ENCODE data around the gene SNAPC4. TPM values are rescaled to one million over a fixed set of nuclear protein-coding genes. Genes with fewer than 3 reads are reported as not detected.

Gene SNAPC4
- total RNA-seq, 1 donor from 2014 or later: 10.5 TPM

DNA sequence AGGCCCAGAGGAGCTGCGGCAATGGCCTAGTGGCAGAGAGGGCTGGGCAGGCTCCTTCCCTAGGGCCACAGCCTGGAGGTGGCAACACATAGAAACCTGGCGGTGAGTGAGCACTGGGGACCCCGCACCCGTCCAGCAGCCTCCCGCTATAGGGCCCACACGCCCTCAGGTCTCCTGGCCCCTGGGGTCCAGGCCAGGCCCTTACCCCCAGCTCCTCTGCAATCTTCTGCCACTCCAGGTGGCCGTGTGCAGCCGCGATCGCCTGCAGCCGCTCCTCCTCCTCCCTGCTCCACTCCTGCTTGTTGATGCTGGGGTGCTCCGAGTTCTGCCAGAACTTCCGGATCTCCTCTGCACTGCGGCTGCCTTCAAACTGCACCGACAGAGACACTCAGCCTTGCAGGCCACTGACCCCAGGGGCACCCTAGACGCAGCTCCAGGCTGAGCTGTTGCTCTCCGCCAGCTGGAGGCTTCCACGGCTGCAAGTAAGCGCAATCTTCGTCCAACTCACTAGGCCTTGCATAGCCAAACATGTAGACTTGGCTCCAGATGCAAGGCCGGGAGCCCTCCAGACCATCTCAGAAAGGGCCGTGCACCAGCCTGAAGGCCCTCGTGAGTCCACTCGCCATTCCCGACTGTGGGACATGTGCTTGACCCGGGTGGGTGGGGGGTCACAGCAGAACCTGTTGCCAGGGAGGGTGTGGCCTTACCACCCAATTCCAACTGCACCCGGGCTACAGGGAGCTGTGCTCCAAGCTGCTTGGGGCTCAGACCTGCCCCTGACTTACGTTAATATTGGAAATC, 8.0 kb downstream of the SNAPC4 start:
- DNase-seq (ENCODE audit: low read depth, low spot score): no peak

DNA sequence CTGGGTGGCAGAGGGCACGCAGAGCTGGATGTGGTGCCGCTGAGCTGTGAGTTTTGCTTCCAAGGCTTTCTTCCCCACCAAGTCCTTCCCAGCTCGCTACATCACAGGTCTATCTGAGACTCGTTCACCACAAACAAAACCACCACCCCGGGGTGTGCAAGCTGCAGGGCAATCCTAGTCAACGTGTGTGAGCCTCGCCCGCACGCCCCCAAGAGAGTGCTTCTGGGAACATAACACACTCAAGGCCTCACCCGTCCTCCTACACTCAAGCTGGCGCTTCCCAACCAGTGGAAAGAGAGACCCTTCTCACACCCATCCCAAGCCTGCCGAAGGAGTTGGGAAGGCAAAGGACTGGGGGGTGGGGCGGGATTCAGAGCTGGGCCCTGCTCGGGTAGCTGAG, 10.6 kb downstream of the SNAPC4 start:
- DNase-seq (ENCODE audit: low read depth, low spot score): no peak

DNA sequence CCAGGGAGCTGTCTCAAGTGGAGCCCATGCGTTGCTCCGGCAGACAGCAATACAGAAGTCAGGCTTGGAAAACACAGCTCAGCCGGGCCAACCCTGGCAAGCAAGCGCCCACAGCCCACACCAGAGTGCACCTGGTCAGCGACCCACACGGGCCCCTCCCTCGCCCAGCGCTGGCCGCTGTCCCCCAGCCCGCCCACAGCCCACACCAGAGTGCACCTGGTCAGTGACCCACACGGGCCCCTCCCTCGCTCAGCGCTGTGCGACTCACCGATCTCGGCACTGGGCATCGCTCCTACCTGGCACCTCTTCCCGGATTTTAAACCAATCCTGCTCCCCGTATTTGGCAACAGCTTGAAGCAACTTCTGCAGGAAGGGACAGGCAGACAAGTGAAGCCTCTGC, 12.8 kb downstream of the SNAPC4 start:
- no peak for DNase-seq (ENCODE audit: low read depth, low spot score)

DNA sequence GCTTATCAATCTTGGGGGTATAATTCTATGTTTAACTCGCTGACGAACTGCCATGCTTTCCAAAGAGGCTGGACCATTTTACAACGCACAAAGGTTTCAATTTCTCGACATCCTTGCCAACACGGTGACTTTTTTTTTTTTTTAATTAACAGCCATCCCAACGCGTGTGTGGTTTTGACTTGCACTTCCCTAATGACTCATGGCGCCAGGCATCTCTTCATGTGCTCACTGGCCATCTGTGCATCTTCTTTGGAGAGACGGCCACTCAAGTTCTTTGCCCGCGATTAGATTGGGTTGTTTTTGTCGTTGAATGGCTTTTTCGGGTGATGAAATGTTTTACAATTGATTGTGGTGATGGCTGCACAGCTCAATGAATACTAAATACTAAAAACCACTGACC, 14.0 kb downstream of the SNAPC4 start:
- DNase-seq (ENCODE audit: low read depth, low spot score): no peak

GRCh38 chr9:136385015-136385414, 15.0 kb downstream of the SNAPC4 start:
- no peak for DNase-seq (ENCODE audit: low read depth, low spot score)

- DNase-seq (ENCODE audit: low read depth, low spot score): no peak
These were observed 16.5 kb downstream of the SNAPC4 start for GRCh38 chr9:136383436-136383835.

DNA sequence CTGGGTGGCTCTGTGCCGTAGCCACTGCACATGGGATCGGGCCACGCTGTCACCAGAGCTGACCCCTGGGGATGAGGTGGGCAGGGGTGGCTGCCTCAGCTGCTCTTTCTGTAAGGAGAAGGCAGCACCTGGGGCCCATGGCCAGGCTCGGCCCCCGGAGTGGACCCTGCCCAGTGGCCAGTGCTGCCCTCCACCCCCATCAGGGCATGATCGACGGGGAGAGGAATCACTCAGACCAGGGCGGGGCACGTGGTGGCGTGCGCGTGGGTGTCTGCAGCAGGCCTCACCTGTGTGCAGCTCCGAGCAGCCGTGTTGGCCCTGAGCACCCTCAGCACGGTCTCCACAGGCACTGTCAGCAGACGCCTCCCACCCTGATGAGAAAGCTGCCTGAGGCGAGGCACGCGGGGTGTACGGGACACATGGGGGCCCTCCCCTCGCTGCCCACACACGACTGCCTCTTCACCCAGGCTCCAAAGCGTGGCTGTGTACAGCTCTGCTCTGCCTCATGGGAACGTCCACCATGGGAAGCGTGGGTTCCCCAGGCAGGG, 17.9 kb downstream of the SNAPC4 start:
- no peak for DNase-seq (ENCODE audit: low read depth, low spot score)

GRCh38 chr9:136381311-136381710, 18.7 kb downstream of the SNAPC4 start:
- DNase-seq (ENCODE audit: low read depth, low spot score): no peak

- no peak for DNase-seq (ENCODE audit: low read depth, low spot score)
These were observed 19.6 kb downstream of the SNAPC4 start for GRCh38 chr9:136380381-136380780.

DNA sequence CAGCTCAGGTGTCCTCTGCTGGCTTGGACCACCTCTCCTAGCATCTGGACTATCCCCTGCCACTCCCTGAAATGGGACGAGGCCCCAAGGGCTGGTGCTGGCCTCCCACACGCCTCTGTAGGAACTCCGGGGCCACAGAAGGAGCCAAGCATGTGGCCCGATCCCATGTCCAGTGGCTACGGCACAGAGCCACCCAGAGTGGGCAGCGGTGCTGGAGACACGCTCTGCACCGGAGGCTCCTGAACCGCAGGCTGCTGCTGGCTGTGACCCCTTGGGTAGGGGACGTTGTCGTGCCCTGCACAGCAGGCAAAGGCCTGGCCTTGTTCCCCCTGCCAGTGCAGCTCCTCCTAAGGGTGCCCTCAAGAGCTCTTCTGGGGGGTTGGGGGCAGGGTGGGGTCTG, 20.1 kb downstream of the SNAPC4 start:
- DNase-seq (ENCODE audit: low read depth, low spot score): no peak

DNA sequence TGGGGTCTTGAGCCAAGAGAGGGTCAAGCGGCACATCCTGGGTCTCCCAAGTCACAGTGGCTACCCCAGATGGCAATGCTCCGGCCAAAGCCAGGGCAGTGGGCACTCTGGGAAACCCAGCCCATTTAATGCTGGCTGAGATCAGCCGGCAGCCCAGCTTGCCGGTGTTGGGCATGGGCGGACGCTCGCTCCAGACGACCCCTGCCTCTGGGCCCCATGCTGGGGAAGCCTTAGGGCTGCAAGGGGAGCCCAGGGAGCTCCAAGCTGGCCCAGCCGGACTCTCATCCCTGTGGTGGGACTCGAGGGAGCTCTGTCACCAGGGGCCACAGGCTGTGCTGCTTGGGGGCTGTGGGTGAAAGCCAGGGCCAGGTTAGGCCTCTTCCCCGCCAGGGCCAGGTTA, 20.6 kb downstream of the SNAPC4 start:
- no peak for DNase-seq (ENCODE audit: low read depth, low spot score)

- no peak for DNase-seq (ENCODE audit: low read depth, low spot score)
These were observed 21.0 kb downstream of the SNAPC4 start for GRCh38 chr9:136379003-136379287.

DNA sequence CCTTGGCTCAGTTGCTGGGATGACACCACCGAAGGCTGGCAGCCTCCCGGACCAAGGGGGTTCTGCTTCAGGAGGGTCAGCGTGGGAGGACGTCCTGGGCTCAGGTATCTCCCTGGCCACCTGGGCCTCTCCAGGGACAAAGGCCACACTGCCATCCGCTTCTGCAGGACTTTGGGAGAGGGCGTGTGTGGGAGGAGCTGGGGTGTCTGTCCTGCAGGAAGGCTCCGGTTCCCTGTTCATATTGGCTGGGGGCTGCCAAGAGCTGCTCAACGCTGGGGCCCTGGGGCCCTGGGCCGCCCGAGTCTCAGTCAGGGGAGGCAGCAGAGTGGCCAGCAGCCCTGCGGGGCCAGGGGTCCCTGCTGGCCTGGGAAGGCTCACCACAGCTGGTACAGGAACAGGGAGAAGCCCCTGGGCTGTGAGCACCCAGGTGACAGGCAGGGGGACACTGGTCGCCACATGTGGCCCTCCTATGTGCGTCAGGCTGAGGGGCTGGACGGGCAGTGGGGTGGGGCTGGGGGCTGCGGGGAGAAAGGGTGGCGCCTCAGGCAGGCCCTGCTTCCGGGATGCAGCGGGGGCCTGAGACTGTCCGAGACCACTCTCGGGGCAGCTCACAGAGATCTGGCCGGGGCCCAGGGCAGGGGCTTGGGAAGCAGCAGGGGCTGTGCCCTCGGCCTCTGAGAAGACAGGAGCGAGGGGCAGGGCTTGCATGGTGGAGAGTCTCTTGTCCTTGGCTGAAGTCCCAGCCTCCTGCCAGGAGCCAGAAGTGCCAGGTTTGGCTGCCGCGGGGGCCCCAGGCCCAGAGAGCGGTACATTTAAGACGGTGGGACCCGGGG, 21.6 kb downstream of the SNAPC4 start:
- DNase-seq (ENCODE audit: low read depth, low spot score): no peak

DNA sequence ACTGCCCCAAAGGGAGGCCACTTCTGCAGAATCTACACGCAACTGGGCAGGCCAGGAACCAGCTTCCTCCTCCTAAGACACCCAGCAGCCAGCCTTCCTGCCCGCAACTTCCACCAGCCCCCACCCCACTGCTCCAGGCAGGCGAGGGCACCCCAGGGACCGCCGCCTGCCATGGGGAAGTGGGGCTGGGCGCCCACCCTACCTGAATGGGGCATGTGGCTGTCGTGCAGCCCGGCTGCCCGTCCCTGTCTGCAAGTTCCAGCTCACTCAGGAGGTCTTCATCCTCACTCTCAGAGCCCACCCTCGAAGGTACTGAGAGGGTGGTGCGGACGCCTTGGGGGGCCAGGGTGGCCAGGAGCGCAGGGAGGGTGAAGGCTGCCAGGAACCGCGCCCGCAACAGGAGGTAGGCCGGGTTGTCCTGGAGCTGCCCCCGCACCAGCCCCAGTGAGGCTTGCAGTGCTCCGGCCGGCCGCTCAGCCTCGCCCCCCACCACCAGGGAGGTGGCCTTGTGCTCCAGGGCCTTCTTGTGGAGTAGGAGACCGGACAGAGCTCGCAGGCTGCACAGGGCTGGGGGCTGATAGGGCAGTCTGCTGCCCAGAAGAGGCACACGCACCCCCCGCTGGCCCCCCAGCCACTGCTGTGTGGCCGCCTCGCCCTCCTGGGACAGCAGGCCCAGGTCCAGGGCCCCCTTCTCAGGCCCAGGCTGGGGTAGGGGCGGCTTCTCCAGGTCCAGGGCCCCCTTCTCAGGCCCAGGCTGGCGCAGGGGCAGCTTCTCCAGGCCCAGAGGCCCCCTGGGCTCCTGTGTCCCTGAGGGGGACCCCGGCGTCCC, 22.4 kb downstream of the SNAPC4 start:
- DNase-seq (ENCODE audit: low read depth, low spot score): no peak

- no peak for DNase-seq (ENCODE audit: low read depth, low spot score)
These were observed 23.5 kb downstream of the SNAPC4 start for GRCh38 chr9:136376457-136376856.

DNA sequence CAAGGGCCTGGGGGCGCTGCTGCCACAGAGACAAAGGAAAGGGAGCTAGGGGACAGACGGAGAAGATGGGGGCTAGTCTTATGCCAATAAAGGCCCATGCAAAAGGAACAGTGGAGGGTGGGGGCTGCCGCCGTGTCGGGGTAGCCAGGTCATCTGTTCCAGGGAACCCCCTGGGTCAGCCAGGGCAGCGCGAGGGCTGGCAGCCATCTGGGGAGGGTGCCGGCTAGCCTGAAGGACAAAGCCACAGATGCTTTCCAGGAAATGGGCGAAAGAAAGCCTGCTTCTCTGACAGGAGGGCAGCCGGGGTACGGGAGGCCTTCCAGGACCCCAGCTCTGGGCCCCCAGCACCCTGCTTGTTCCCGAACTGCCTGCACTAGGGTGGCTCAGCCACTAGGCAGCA, 24.9 kb downstream of the SNAPC4 start:
- no peak for DNase-seq (ENCODE audit: low read depth, low spot score)

DNA sequence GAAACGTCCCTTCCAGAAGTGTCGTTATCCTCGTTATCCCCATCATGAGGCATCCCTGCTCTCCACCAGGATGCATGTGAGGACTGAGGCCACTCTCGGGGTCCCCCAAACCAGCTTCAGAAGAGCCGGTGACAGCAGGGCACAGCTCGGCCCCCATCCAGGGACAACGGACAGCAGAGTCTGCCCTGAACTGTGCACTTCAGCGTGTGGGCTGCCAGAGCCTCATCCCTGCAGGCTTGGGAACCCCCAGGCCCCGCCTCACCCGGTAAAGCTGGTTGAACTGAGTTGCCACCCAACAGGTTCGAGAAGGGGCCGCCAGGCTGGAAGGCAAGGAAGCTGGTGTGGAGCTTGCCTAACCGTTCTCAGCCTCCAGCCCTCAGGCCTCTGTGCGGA, 25.8 kb downstream of the SNAPC4 start:
- DNase-seq (ENCODE audit: low read depth, low spot score): no peak

- DNase-seq (ENCODE audit: low read depth, low spot score): no peak
These were observed 26.4 kb downstream of the SNAPC4 start, which contains the start of gene CARD9 for GRCh38 chr9:136373300-136374182. TSS of gene CARD9 (minus strand) at chr9:136373669. CDS start at chr9:136372078, 1,591 bp downstream.

GRCh38 chr9:136372561-136373299, 27.2 kb downstream of the SNAPC4 start:
- no peak for DNase-seq (ENCODE audit: low read depth, low spot score)

DNA sequence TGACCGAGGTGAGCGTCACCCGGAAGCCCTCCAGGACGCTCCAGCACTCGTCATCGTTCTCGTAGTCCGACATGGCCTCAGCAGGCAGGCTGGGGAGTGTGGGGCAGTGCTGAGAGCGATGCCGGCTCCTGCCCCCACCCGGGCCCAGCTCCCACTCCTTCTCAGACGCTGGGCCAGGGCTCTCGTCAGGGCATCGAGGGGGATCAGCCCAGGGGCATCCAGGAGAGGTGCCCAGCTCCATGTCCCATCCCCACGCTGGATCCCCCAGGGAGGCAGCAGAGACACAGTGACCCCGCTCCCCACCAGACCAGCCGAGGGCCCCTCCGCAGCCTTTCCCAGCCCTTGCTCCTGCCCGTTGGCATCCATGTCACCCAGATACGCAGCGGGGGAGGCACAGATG, 28.0 kb downstream of the SNAPC4 start:
- no peak for DNase-seq (ENCODE audit: low read depth, low spot score)
